Astrocyte of the spinal cord (primary cell): ENCODE data around the gene BRD4.

Experiments
- DNase-seq: peaks from one replicate; pipeline ENCODE4 v3.0.0; 2011; ENCODE audit warnings: low read depth, low spot score
- H3K4me3 ChIP-seq: 2 replicates; pipeline ENCODE4 v1.5.1; 2011; ENCODE audit warnings: low read depth, mild to moderate bottlenecking, low read length, moderate library complexity
- CTCF ChIP-seq: IDR thresholded peaks from 2 replicates; pipeline ENCODE4 v1.5.1; 2012; ENCODE audit warnings: low read depth, mild to moderate bottlenecking, low read length, inconsistent platforms
- in situ Hi-C: cut with HindIII; loops from 2 replicates; pipeline ENCODE4 v1.10.0; 2017; ENCODE audit warnings: low sequenced_read_pairs

BRD4 gene

DNA sequence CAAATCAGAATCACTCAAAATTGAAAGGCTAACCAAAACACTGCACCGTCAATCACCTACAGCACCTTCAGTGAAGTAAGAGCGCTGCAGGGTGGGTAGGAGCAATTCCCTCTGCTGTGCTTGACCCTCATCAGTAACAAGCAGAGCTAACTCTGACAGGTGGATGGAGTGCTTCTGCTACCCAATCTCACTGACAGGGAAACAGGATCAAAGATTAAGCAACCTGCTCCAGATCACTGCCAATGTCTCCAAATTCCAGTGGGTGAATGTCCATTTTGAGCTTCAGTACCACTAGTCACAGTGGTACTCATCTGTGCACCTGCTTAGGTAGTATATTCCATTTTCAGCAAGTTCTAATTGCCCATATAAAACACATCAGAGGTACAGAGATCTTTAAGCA is 25.2 kb downstream of the BRD4 start:
- no peak overlapping the region for H3K4me3 ChIP-seq
- no peak for DNase-seq
- in situ Hi-C loops = no loop called here
- no peak for TF ChIP-seq CTCF

GRCh38 chr19:15305582-15306334 is 26.6 kb downstream of the BRD4 start:
- DNase-seq = no peak
- in situ Hi-C loops = no loop called here
- H3K4me3 ChIP-seq = no peak overlapping the region
- TF ChIP-seq CTCF = no peak

DNA sequence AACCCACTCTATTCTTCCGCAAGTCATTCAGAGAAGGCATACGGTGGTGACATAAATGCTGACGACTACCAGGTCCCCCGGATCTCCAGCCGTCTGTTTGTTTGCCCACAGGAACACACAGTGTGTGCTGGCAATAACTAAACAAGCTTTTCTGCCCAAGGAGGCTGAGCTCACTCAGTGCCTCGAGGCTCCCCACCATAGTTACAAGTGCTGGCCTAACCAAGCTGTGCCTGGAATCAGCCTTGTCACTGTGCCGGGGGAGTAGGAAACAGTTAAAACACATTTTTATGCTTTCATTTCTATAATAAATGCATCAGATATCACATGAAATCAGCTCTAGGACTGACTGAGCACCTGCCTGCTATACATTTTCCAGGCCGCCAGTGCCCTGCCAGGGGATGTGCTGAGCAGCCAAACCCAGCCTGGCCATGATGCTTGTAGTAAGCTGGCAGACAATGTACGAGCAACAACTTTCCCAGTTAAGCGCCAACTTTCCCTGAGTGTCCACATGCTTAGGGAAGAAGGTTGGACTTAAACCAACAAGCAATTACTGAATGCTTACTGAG is 28.1 kb downstream of the BRD4 start:
- peak; percentile 38 for DNase-seq
- TF ChIP-seq CTCF = no peak
- in situ Hi-C loops = no loop called here
- H3K4me3 ChIP-seq = no peak overlapping the region

GRCh38 chr19:15303105-15303780 is 29.1 kb downstream of the BRD4 start:
- TF ChIP-seq CTCF = no peak
- in situ Hi-C loops = no loop called here
- DNase-seq = no peak
- no peak overlapping the region for H3K4me3 ChIP-seq

DNA sequence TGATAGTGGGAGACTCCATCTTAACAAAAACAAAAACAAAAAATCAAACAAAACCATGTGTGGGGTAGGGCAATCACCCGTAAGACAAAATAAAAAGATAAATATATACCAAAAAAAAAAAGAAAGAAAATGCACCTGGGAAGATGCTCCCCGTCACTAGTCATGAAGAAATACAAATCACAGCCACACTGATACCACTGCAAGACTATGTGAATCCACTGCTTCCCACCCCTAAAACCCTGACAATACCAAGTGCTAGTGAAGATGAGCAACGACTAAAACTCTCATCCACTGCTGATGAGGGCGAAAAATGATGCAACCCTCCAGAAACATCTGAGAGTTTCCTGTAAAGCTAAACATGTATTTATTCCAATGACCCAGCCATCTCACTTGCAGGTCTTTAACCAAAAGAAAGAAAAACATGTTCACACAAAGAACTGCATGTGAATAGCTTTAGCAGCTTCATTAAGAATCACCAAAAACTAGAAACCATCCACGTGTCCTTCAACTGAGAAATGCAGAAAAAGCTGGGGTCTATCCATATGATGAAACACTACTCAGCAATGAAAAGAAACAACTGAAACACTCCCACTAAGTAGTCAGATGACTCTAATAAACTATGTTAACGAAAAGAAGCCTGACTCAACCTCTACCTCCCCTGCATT is 31.7 kb downstream of the BRD4 start:
- H3K4me3 ChIP-seq = no peak overlapping the region
- in situ Hi-C loops = no loop called here
- peak; percentile 80 for DNase-seq
- no peak for TF ChIP-seq CTCF

GRCh38 chr19:15299568-15300409 is 32.5 kb downstream of the BRD4 start:
- no peak overlapping the region for H3K4me3 ChIP-seq
- TF ChIP-seq CTCF = no peak
- peak; percentile 58 for DNase-seq
- in situ Hi-C loops = no loop called here
